HepG2 (cell line): ENCODE measurements around the gene EYA2. TPM values are rescaled to one million over a fixed set of nuclear protein-coding genes. Genes with fewer than 3 reads are reported as not detected.
A peak's percentile ranks its signal among the peaks of the same experiment; 100 is the strongest.

ENCODE experiments used
- FOXC1 ChIP-seq: sonication (generic); formaldehyde crosslinking; IDR thresholded peaks from 2 replicates; pipeline ENCODE4 v1.8.0; 2022; ENCODE audit warnings: mild to moderate bottlenecking, missing genetic modification reagents, borderline replicate concordance
- GTF2F1 ChIP-seq: fragments of 150-350 bp; IDR thresholded peaks from 2 replicates; pipeline ENCODE4 v1.6.1; 2014; ENCODE audit warnings: low read length
- MIER2 ChIP-seq: IDR thresholded peaks from 2 replicates; pipeline ENCODE4 v1.6.1; 2016; ENCODE audit warnings: missing biosample characterization, missing genetic modification reagents
- ZBTB42 ChIP-seq: sonication (generic); formaldehyde crosslinking; IDR thresholded peaks from 2 replicates; pipeline ENCODE4 v1.5.0; 2020; ENCODE audit warnings: mild to moderate bottlenecking, missing genetic modification reagents
- ZNF180 ChIP-seq: sonication (generic); formaldehyde crosslinking; IDR thresholded peaks from 2 replicates; pipeline ENCODE4 v1.4.0; 2020; ENCODE audit warnings: low read depth, missing genetic modification reagents, borderline replicate concordance
- ZNF333 ChIP-seq: sonication (generic); formaldehyde crosslinking; IDR thresholded peaks from 2 replicates; pipeline ENCODE4 v1.4.0; 2020; ENCODE audit warnings: mild to moderate bottlenecking, missing genetic modification reagents, borderline replicate concordance
- ZNF350 ChIP-seq: sonication (generic); formaldehyde crosslinking; IDR thresholded peaks from 2 replicates; pipeline ENCODE4 v1.4.0; 2020; ENCODE audit warnings: mild to moderate bottlenecking, low read depth, missing genetic modification reagents, borderline replicate concordance
- ZNF569 ChIP-seq: sonication (generic); formaldehyde crosslinking; IDR thresholded peaks from 2 replicates; pipeline ENCODE4 v1.5.0; 2020; ENCODE audit warnings: mild to moderate bottlenecking, missing genetic modification reagents, moderate library complexity, borderline replicate concordance
- ZNF768 ChIP-seq: sonication (generic); formaldehyde crosslinking; IDR thresholded peaks from 2 replicates; pipeline ENCODE4 v1.4.0; 2020; ENCODE audit warnings: missing genetic modification reagents
- polyA plus RNA-seq, 8 experiments: library from polyadenylated mRNA; depleted of rRNA in 3 of 8; stranded (reverse) in 7 of 8; unstranded in 1 of 8; fragments of >200 nt; fragmentation: Illumina TruSeq in 4 of 8; extraction: Trizol in 4 of 8; gene quantifications; 2 replicates each; pipeline versions ENCODE4 v1.2.1 to v1.2.3, GENCODE V29; 2011 to 2016; ENCODE audit warnings: low read depth in 4 of 8, missing spikeins in 1 of 8, mixed read lengths in 1 of 8; ENCODE audit not compliant: insufficient read depth in 1 of 8
- total RNA-seq, 5 experiments: library from RNA; depleted of rRNA; stranded (reverse); fragments of >200 nt; fragmentation: Illumina TruSeq; extraction: Trizol; gene quantifications; 2 replicates each; pipeline ENCODE4 v1.2.3, GENCODE V29; 2016; ENCODE audit warnings: low read depth in 1 of 5
- TF ChIP-seq, protein P1 (sequence below): sonication (generic); formaldehyde crosslinking; conservative IDR thresholded peaks from 2 replicates; pipeline ENCODE4 v1.8.1; 2023; ENCODE audit warnings: missing genetic modification reagents
- TF ChIP-seq, protein P2 (sequence below): sonication (generic); formaldehyde crosslinking; IDR thresholded peaks from 2 replicates; pipeline ENCODE4 v1.5.0; 2020; ENCODE audit warnings: missing genetic modification reagents
- TF ChIP-seq, protein P3 (sequence below): sonication (generic); formaldehyde crosslinking; IDR thresholded peaks from 2 replicates; pipeline ENCODE4 v1.4.0; 2020; ENCODE audit warnings: missing genetic modification reagents, borderline replicate concordance
- TF ChIP-seq, protein P4 (sequence below): sonication (generic); formaldehyde crosslinking; IDR thresholded peaks from 2 replicates; pipeline ENCODE4 v1.9.0; 2021; ENCODE audit warnings: missing genetic modification reagents, borderline replicate concordance
- TF ChIP-seq, protein P5 (sequence below), 2 experiments: sonication (generic) in 1 of 2; formaldehyde crosslinking in 1 of 2; IDR thresholded peaks; 2 replicates each; pipeline versions ENCODE4 v1.5.1 to v1.6.1; 2011 to 2020; ENCODE audit warnings: borderline replicate concordance in 1 of 2, low read depth in 1 of 2, low read length in 1 of 2, mild to moderate bottlenecking in 1 of 2, missing genetic modification reagents in 1 of 2, moderate library complexity in 1 of 2

The EYA2 gene
- total and polyA plus RNA-seq, 2 of the 13 experiments (the other 11 are each of a cell fraction or from before 2014, with no cell fraction given), result not detected

DNA sequence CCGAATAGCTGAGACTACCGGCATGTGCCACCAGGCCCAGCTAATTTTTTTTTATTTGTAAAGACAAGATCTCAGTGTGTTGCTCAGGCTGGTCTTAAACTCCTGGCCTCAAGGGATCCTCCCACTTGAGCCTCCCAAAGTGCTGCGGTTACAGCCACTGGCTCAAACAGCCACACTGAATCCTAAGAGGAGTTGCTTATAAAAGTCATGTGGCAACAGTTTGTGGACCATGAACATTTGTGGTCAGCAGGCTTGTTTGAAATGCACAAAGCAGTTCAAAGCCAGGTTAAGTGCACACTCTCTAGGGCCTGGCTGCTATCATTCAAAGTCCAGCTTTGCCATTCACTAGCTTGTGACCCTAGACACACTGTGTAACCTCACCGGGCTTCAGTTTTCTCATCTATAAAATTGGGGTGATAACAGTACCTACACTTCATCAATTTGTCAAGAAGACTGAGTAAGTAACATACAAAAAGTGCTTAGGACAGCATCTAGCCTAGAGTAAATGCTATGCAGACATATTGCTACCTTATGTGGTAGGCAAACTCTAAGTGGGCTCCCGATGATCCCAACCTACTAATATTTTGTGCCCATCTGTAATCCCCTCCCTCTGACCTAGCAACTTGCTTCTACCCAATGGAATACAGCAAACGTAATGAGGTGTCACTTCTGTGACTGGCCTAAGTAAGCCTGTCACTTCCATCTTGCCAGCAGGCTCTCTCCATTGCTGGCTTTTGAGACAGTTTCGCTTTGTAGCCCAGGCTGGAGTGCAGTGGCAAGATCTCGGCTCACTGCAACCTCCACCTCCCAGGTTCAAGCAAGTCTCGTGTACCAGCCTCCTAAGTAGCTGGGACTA lies 338.9 kb downstream of the EYA2 start (continued):
- TF ChIP-seq, protein P1, sequence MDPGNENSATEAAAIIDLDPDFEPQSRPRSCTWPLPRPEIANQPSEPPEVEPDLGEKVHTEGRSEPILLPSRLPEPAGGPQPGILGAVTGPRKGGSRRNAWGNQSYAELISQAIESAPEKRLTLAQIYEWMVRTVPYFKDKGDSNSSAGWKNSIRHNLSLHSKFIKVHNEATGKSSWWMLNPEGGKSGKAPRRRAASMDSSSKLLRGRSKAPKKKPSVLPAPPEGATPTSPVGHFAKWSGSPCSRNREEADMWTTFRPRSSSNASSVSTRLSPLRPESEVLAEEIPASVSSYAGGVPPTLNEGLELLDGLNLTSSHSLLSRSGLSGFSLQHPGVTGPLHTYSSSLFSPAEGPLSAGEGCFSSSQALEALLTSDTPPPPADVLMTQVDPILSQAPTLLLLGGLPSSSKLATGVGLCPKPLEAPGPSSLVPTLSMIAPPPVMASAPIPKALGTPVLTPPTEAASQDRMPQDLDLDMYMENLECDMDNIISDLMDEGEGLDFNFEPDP, result no peak
- no peak for TF ChIP-seq ZNF180 (CRISPR knock-in tag)
- TF ChIP-seq, protein P2, sequence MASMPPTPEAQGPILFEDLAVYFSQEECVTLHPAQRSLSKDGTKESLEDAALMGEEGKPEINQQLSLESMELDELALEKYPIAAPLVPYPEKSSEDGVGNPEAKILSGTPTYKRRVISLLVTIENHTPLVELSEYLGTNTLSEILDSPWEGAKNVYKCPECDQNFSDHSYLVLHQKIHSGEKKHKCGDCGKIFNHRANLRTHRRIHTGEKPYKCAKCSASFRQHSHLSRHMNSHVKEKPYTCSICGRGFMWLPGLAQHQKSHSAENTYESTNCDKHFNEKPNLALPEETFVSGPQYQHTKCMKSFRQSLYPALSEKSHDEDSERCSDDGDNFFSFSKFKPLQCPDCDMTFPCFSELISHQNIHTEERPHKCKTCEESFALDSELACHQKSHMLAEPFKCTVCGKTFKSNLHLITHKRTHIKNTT (CRISPR knock-in tag), result no peak
- TF ChIP-seq ZNF768, result peak; percentile 81
- TF ChIP-seq, protein P3, sequence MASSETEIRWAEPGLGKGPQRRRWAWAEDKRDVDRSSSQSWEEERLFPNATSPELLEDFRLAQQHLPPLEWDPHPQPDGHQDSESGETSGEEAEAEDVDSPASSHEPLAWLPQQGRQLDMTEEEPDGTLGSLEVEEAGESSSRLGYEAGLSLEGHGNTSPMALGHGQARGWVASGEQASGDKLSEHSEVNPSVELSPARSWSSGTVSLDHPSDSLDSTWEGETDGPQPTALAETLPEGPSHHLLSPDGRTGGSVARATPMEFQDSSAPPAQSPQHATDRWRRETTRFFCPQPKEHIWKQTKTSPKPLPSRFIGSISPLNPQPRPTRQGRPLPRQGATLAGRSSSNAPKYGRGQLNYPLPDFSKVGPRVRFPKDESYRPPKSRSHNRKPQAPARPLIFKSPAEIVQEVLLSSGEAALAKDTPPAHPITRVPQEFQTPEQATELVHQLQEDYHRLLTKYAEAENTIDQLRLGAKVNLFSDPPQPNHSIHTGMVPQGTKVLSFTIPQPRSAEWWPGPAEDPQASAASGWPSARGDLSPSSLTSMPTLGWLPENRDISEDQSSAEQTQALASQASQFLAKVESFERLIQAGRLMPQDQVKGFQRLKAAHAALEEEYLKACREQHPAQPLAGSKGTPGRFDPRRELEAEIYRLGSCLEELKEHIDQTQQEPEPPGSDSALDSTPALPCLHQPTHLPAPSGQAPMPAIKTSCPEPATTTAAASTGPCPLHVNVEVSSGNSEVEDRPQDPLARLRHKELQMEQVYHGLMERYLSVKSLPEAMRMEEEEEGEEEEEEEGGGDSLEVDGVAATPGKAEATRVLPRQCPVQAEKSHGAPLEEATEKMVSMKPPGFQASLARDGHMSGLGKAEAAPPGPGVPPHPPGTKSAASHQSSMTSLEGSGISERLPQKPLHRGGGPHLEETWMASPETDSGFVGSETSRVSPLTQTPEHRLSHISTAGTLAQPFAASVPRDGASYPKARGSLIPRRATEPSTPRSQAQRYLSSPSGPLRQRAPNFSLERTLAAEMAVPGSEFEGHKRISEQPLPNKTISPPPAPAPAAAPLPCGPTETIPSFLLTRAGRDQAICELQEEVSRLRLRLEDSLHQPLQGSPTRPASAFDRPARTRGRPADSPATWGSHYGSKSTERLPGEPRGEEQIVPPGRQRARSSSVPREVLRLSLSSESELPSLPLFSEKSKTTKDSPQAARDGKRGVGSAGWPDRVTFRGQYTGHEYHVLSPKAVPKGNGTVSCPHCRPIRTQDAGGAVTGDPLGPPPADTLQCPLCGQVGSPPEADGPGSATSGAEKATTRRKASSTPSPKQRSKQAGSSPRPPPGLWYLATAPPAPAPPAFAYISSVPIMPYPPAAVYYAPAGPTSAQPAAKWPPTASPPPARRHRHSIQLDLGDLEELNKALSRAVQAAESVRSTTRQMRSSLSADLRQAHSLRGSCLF (CRISPR knock-in tag), result no peak
- no peak for TF ChIP-seq FOXC1 (CRISPR knock-in tag)
- no peak for TF ChIP-seq ZNF333
- TF ChIP-seq, protein P4, sequence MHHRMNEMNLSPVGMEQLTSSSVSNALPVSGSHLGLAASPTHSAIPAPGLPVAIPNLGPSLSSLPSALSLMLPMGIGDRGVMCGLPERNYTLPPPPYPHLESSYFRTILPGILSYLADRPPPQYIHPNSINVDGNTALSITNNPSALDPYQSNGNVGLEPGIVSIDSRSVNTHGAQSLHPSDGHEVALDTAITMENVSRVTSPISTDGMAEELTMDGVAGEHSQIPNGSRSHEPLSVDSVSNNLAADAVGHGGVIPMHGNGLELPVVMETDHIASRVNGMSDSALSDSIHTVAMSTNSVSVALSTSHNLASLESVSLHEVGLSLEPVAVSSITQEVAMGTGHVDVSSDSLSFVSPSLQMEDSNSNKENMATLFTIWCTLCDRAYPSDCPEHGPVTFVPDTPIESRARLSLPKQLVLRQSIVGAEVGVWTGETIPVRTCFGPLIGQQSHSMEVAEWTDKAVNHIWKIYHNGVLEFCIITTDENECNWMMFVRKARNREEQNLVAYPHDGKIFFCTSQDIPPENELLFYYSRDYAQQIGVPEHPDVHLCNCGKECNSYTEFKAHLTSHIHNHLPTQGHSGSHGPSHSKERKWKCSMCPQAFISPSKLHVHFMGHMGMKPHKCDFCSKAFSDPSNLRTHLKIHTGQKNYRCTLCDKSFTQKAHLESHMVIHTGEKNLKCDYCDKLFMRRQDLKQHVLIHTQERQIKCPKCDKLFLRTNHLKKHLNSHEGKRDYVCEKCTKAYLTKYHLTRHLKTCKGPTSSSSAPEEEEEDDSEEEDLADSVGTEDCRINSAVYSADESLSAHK, result no peak
- no peak for TF ChIP-seq GTF2F1
- peak; percentile 86 for TF ChIP-seq MIER2 (CRISPR knock-in tag)
- peak; percentile 60; the same call in 1 of the 2 replicates for TF ChIP-seq ZNF350 (CRISPR knock-in tag)
- no peak for TF ChIP-seq ZNF569 (CRISPR knock-in tag)
- TF ChIP-seq ZBTB42, result no peak
- TF ChIP-seq, protein P5, sequence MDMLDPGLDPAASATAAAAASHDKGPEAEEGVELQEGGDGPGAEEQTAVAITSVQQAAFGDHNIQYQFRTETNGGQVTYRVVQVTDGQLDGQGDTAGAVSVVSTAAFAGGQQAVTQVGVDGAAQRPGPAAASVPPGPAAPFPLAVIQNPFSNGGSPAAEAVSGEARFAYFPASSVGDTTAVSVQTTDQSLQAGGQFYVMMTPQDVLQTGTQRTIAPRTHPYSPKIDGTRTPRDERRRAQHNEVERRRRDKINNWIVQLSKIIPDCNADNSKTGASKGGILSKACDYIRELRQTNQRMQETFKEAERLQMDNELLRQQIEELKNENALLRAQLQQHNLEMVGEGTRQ (IDR thresholded peaks at IDR 0.05; ENCODE audit: low read depth, low read length), result no peak
- TF ChIP-seq, protein P5 (CRISPR knock-in tag; IDR thresholded peaks at IDR 0.05; ENCODE audit: borderline replicate concordance), result peak; percentile 73
